A549 (cell line): ENCODE measurements around the gene ARHGEF19. TPM values are rescaled to one million over a fixed set of nuclear protein-coding genes. Genes with fewer than 3 reads are reported as not detected.

ENCODE experiments used
- ATAC-seq, 2 experiments: fragments of 200-7000 bp in 1 of 2; fragments of >200 bp in 1 of 2; cut with Nextera tagmentation in 1 of 2; cut with Tn5 transposase in 1 of 2; 3 replicates each; pipeline versions ENCODE4 v1.8.0 to v1.9.1; 2018 to 2020; ENCODE audit warnings: mild to moderate bottlenecking in 1 of 2, moderate library complexity in 1 of 2
- CTCF ChIA-PET: fragments of 300-600 bp; sonication (Branson Sonifier 250); formaldehyde crosslinking; extraction: SDS; loops from one replicate; lab custom pipeline; 2021; ENCODE audit warnings: antibody characterized with exemption, inconsistent platforms; lab: Yijun Ruan, JAX
- POLR2A ChIA-PET: fragments of 350-600 bp; formaldehyde crosslinking; extraction: SDS; loops from one replicate; lab custom pipeline; 2021; ENCODE audit warnings: antibody characterized with exemption, inconsistent platforms; lab: Yijun Ruan, JAX
- DNase-seq, 2 experiments: peaks; one replicate each; pipeline versions ENCODE4 v3.0.0 to v3.0.0-alpha.2; 2011 to 2016; ENCODE audit warnings: low read depth in 1 of 2, low spot score in 1 of 2
- FAIRE-seq: peaks from 2 replicates; lab custom pipeline; 2011; peaks lifted over from hg19 to GRCh38; lab: Jason Lieb, UNC
- H3K27ac ChIP-seq, 2 experiments: fragments of >200 bp; sonication (Bioruptor Twin); formaldehyde crosslinking; 3 replicates each; pipeline ENCODE4 v1.5.1; 2016 to 2017
- H3K4me1 ChIP-seq: fragments of >200 bp; sonication (Bioruptor Twin); formaldehyde crosslinking; 3 replicates; pipeline ENCODE4 v1.6.1; 2016
- H3K4me2 ChIP-seq: fragments of >200 bp; sonication (Bioruptor Twin); formaldehyde crosslinking; 3 replicates; pipeline ENCODE4 v1.6.1; 2016
- H3K4me3 ChIP-seq: fragments of >200 bp; sonication (Bioruptor Twin); formaldehyde crosslinking; 3 replicates; pipeline ENCODE4 v1.5.1; 2016
- H3K9me3 ChIP-seq: fragments of >200 bp; sonication (Bioruptor Twin); formaldehyde crosslinking; 3 replicates; pipeline ENCODE4 v1.6.1; 2016
- CBX8 ChIP-seq: fragments of 200-600 bp; sonication (generic); IDR thresholded peaks from 2 replicates; pipeline ENCODE4 v1.6.1; 2016
- CHD2 ChIP-seq: fragments of 150-350 bp; IDR thresholded peaks from 2 replicates; pipeline ENCODE4 v1.6.1; 2014; ENCODE audit warnings: low read length; ENCODE audit not compliant: partially characterized antibody
- CHD4 ChIP-seq: fragments of 200-600 bp; sonication (generic); IDR thresholded peaks from 2 replicates; pipeline ENCODE4 v1.6.1; 2016; ENCODE audit warnings: antibody characterized with exemption, mild to moderate bottlenecking, borderline replicate concordance
- CTCF ChIP-seq: fragments of >200 bp; sonication (Bioruptor Twin); formaldehyde crosslinking; IDR thresholded peaks from 3 replicates; pipeline ENCODE4 v1.5.1; 2016
- EHMT2 ChIP-seq: fragments of 200-600 bp; sonication (generic); IDR thresholded peaks from 2 replicates; pipeline ENCODE4 v1.6.1; 2016; ENCODE audit warnings: antibody characterized with exemption, low read depth, mild to moderate bottlenecking, moderate library complexity
- FOSL2 ChIP-seq, 2 experiments: fragments of 450-650 bp in 1 of 2; fragments of >200 bp in 1 of 2; sonication (Bioruptor Twin) in 1 of 2; formaldehyde crosslinking; IDR thresholded peaks; 2 replicates each; pipeline versions ENCODE4 v1.5.0 to v1.6.1; 2016 to 2020; ENCODE audit warnings: mild to moderate bottlenecking in 1 of 2, moderate library complexity in 1 of 2
- GATA3 ChIP-seq: IDR thresholded peaks from 2 replicates; pipeline ENCODE4 v1.6.1; 2012; ENCODE audit warnings: borderline replicate concordance
- HOXB5 ChIP-seq: fragments of 250-450 bp; sonication (Bioruptor Pico); IDR thresholded peaks from 2 replicates; pipeline ENCODE4 v1.5.0; 2020; ENCODE audit warnings: mild to moderate bottlenecking, moderate library complexity
- JUN ChIP-seq, 2 experiments: fragments of >200 bp; sonication (Bioruptor Twin); formaldehyde crosslinking; IDR thresholded peaks; 2 replicates in 1 of 2; 3 replicates in 1 of 2; pipeline ENCODE4 v1.6.1; 2016 to 2017
- JUNB ChIP-seq: fragments of >200 bp; sonication (Bioruptor Twin); formaldehyde crosslinking; IDR thresholded peaks from 2 replicates; pipeline ENCODE4 v1.6.1; 2016
- MAFK ChIP-seq: fragments of 450-650 bp; IDR thresholded peaks from 2 replicates; pipeline ENCODE4 v1.6.1; 2014; ENCODE audit not compliant: partially characterized antibody
- MAZ ChIP-seq: fragments of 150-350 bp; IDR thresholded peaks from 2 replicates; pipeline ENCODE4 v1.6.1; 2014; ENCODE audit warnings: antibody characterized with exemption, low read depth, low read length, borderline replicate concordance
- PBX3 ChIP-seq: IDR thresholded peaks from 2 replicates; pipeline ENCODE4 v1.6.1; 2012
- PHF8 ChIP-seq: fragments of 200-600 bp; sonication (generic); IDR thresholded peaks from 2 replicates; pipeline ENCODE4 v1.6.1; 2016; ENCODE audit warnings: low read depth, mild to moderate bottlenecking, antibody characterized with exemption, moderate library complexity, borderline replicate concordance
- POLR2AphosphoS2 ChIP-seq: conservative IDR thresholded peaks from 2 replicates; pipeline ENCODE4 v1.6.1; 2012; ENCODE audit warnings: low read length, improper control_type of control experiment, inconsistent platforms
- RAD21 ChIP-seq, 2 experiments: fragments of >200 bp in 1 of 2; sonication (Bioruptor Twin) in 1 of 2; formaldehyde crosslinking in 1 of 2; IDR thresholded peaks in 1 of 2; conservative IDR thresholded peaks in 1 of 2; 2 replicates in 1 of 2; 3 replicates in 1 of 2; pipeline ENCODE4 v1.6.1; 2012 to 2018; ENCODE audit warnings: inconsistent platforms in 1 of 2
- RARB ChIP-seq: fragments of 250-450 bp; sonication (Bioruptor Pico); IDR thresholded peaks from 2 replicates; pipeline ENCODE4 v1.8.0; 2021; ENCODE audit warnings: mild to moderate bottlenecking, moderate library complexity
- RNF2 ChIP-seq: fragments of 200-600 bp; sonication (generic); IDR thresholded peaks from 2 replicates; pipeline ENCODE4 v1.6.1; 2016; ENCODE audit warnings: low read depth, mild to moderate bottlenecking, antibody characterized with exemption, moderate library complexity, borderline replicate concordance
- ZFP36 ChIP-seq: fragments of 450-650 bp; IDR thresholded peaks from 2 replicates; pipeline ENCODE4 v1.6.1; 2014; ENCODE audit warnings: borderline replicate concordance; ENCODE audit not compliant: partially characterized antibody
- WGBS: methylation state at CpG from one replicate; pipeline ENCODE4 v1.1.6; 2017; ENCODE audit errors: missing lambda C conversion rate; 5-methylcytosine and 5-hydroxymethylcytosine counted together
- polyA plus RNA-seq, 4 experiments: library from polyadenylated mRNA; depleted of rRNA in 3 of 4; stranded (reverse); fragments of >200 nt; fragmentation: RNase III in 1 of 4; extraction: RNeasy Plus Mini Kit Qiagen cat#74134 plus additional on column Dnase treatment in 1 of 4; gene quantifications; 2 replicates in 3 of 4; 3 replicates in 1 of 4; pipeline ENCODE4 v1.2.3, GENCODE V29; 2011 to 2017
- TF ChIP-seq, protein P1 (sequence below): fragments of 250-450 bp; sonication (Bioruptor Pico); IDR thresholded peaks from 2 replicates; pipeline ENCODE4 v1.5.0; 2020; ENCODE audit warnings: low read depth, mild to moderate bottlenecking, moderate library complexity
- TF ChIP-seq, protein P2 (sequence below): IDR thresholded peaks from 2 replicates; pipeline ENCODE4 v1.6.1; 2012
- TF ChIP-seq, protein P3 (sequence below): IDR thresholded peaks from 2 replicates; pipeline ENCODE4 v1.6.1; 2012; ENCODE audit warnings: low read depth, borderline replicate concordance
- TF ChIP-seq, protein P4 (sequence below): fragments of 200-600 bp; sonication (generic); IDR thresholded peaks from 2 replicates; pipeline ENCODE4 v1.6.1; 2016; ENCODE audit warnings: antibody characterized with exemption, mild to moderate bottlenecking, moderate library complexity

ARHGEF19 gene
- polyA plus RNA-seq, 2 of the 4 experiments (the other 2 are of a cell fraction): 6.1 to 9.2 TPM

GRCh38 chr1:16189003-16189402 is 23.4 kb downstream of the ARHGEF19 start:
- ChIA-PET CTCF (interaction anchor here (1.0 to 14.7 kb wide), 17 partner anchors 11 to 158 kb away, joined by 3 to 318 read pairs (median 5); partner anchors contain the start of genes EPHA2 and FAM131C), POLR2A (interaction anchor here (0.6 to 1.4 kb wide), 3 partner anchors 18 to 110 kb away, joined by 3 to 7 read pairs (median 7); no protein-coding TSS in a partner anchor)
- Histone ChIP-seq H3K4me1 (peaks cover 59% of the 10 kb centered on the region), H3K4me2 (peak overlapping the region; percentile 81), H3K9me3 (no peaks in the 10 kb centered on the region), H3K27ac (peak overlapping the region; percentile 93 to 95), H3K4me3 (no peak overlapping the region)
- TF ChIP-seq PBX3: no peak
- TF ChIP-seq, protein P1, sequence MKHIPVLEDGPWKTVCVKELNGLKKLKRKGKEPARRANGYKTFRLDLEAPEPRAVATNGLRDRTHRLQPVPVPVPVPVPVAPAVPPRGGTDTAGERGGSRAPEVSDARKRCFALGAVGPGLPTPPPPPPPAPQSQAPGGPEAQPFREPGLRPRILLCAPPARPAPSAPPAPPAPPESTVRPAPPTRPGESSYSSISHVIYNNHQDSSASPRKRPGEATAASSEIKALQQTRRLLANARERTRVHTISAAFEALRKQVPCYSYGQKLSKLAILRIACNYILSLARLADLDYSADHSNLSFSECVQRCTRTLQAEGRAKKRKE (CRISPR knock-in tag): no peak
- no peak for TF ChIP-seq CTCF
- TF ChIP-seq EHMT2: no peak
- TF ChIP-seq CHD4: no peak
- TF ChIP-seq FOSL2 (IDR thresholded peaks at IDR 0.05): no peak
- no peak for TF ChIP-seq FOSL2 (CRISPR knock-in tag; IDR thresholded peaks at IDR 0.05)
- no peak for TF ChIP-seq MAZ
- 0 out of 5 replicates have a peak, but pooled peaks of 1 of the 2 experiments have one; percentile 19 for TF ChIP-seq JUN (IDR thresholded peaks at IDR 0.05)
- TF ChIP-seq RARB: no peak
- no peak for TF ChIP-seq HOXB5
- no peak for TF ChIP-seq CBX8
- no peak for TF ChIP-seq CHD2
- TF ChIP-seq, protein P2, sequence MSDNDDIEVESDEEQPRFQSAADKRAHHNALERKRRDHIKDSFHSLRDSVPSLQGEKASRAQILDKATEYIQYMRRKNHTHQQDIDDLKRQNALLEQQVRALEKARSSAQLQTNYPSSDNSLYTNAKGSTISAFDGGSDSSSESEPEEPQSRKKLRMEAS: peak; percentile 46; the same call in 1 of the 2 replicates
- TF ChIP-seq POLR2AphosphoS2: no peak
- TF ChIP-seq, protein P3, sequence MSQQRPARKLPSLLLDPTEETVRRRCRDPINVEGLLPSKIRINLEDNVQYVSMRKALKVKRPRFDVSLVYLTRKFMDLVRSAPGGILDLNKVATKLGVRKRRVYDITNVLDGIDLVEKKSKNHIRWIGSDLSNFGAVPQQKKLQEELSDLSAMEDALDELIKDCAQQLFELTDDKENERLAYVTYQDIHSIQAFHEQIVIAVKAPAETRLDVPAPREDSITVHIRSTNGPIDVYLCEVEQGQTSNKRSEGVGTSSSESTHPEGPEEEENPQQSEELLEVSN: no peak
- no peak for TF ChIP-seq JUNB
- no peak for TF ChIP-seq PHF8
- TF ChIP-seq RNF2: no peak
- TF ChIP-seq RAD21 (conservative IDR thresholded peaks at IDR 0.05 in 1 of 2, IDR thresholded peaks at IDR 0.05 in 1 of 2): no peak
- no peak for TF ChIP-seq MAFK
- TF ChIP-seq GATA3: peak; percentile 21; the same call in 1 of the 2 replicates
- DNase-seq (peak in 1 of 2 experiments; percentile 89), ATAC-seq (peak; percentile 71 to 78), FAIRE-seq (peak; percentile 43)
- WGBS: 3% methylated on average over 6 of the region's 6 CpGs

GRCh38 chr1:16187748-16188401 is 24.6 kb downstream of the ARHGEF19 start:
- 8% methylated on average over 15 of the region's 15 CpGs for WGBS
- ChIA-PET CTCF (interaction anchor here (0.6 to 14.7 kb wide), 25 partner anchors 12 to 157 kb away, joined by 3 to 318 read pairs (median 5); partner anchors contain the start of genes EPHA2 and FAM131C), POLR2A (interaction anchor here (0.6 to 1.4 kb wide), 2 partner anchors 109 to 344 kb away, joined by 4 to 7 read pairs; no protein-coding TSS in a partner anchor)
- H3K4me3 ChIP-seq: no peak overlapping the region
- peak overlapping the region; percentile 93 to 95 for H3K27ac ChIP-seq
- H3K9me3 ChIP-seq: no peaks in the 10 kb centered on the region
- FAIRE-seq (no peak), DNase-seq (peak in 1 of 2 experiments; percentile 78), ATAC-seq (peak; percentile 61 to 81)
- H3K4me2 ChIP-seq: peak overlapping the region; percentile 81
- peaks cover 70% of the 10 kb centered on the region for H3K4me1 ChIP-seq
- TF ChIP-seq POLR2AphosphoS2 (no peak), JUNB (no peak), CTCF (peak; percentile 90), ZFP36 (no peak)
- TF ChIP-seq, protein P4, sequence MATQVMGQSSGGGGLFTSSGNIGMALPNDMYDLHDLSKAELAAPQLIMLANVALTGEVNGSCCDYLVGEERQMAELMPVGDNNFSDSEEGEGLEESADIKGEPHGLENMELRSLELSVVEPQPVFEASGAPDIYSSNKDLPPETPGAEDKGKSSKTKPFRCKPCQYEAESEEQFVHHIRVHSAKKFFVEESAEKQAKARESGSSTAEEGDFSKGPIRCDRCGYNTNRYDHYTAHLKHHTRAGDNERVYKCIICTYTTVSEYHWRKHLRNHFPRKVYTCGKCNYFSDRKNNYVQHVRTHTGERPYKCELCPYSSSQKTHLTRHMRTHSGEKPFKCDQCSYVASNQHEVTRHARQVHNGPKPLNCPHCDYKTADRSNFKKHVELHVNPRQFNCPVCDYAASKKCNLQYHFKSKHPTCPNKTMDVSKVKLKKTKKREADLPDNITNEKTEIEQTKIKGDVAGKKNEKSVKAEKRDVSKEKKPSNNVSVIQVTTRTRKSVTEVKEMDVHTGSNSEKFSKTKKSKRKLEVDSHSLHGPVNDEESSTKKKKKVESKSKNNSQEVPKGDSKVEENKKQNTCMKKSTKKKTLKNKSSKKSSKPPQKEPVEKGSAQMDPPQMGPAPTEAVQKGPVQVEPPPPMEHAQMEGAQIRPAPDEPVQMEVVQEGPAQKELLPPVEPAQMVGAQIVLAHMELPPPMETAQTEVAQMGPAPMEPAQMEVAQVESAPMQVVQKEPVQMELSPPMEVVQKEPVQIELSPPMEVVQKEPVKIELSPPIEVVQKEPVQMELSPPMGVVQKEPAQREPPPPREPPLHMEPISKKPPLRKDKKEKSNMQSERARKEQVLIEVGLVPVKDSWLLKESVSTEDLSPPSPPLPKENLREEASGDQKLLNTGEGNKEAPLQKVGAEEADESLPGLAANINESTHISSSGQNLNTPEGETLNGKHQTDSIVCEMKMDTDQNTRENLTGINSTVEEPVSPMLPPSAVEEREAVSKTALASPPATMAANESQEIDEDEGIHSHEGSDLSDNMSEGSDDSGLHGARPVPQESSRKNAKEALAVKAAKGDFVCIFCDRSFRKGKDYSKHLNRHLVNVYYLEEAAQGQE: peak; percentile 42
- TF ChIP-seq, protein P2: peak; percentile 49; the same call in 1 of the 2 replicates
